ENCODE results near the gene THYN1.

Gene THYN1

DNA sequence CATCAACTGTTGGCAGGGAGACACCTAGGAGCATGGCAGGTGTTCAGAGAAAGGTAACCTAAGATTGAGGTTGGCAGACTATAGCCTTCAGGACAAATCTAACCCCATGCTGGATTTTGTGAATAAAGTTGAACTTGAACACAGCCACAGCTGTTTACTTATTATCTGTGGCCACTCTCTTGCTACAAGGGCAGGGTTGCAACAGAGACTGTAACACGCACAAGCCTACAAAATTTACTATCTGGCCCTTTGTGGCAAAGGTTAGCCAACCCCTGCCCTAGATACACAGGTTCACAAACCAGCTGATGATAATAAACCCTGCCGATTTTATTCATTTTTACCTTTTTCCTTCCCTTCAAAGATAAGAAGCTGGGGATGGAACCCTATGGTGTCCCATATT, 2.5 kb downstream of the THYN1 start:
- no peak for DNase-seq

DNA sequence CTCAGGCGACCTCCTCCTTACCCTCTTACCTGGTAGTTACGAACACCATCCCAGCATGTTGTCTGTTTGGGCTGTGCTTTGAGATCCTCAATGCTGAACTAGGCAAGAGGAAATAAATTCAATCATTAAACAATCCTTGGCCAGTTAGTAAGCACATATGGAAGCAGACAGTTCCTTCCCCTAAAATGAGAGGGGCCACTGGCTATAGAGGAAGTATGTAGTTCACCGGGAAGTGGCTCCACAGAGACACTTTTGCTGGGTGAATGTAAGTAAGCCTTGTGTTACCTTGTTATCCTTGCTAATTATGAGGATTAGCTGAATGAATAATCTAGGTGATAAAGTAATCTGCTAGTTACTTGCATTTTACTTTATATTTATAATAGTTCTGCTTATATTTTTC, 2.9 kb downstream of the THYN1 start:
- no peak for DNase-seq

DNA sequence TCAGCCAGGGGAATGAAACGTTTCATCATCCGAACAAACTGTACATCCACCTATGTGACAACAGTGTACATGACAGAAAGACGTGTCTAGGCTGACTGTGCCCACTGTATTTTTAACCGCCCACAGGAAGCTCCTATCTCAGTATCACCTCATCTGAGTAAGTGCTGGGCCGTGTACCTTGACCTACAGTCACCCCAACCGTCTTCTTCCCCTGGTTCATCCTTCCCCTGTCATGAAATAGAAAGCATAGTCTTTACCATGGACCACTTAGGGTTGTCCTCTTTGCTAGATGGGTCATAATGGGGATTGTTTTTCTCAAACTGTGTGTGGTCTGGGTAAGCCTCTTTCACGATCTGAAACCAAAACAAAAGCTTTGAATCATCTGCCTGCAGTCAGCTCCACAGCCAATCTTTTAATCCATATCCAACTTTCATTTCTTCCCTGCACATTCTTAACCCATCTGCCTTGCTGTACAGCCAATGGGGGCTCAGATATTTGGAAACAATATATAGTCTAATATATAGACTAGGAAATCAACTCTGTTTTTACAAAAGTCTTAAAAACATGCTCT, 4.2 kb downstream of the THYN1 start:
- no peak for DNase-seq

DNA sequence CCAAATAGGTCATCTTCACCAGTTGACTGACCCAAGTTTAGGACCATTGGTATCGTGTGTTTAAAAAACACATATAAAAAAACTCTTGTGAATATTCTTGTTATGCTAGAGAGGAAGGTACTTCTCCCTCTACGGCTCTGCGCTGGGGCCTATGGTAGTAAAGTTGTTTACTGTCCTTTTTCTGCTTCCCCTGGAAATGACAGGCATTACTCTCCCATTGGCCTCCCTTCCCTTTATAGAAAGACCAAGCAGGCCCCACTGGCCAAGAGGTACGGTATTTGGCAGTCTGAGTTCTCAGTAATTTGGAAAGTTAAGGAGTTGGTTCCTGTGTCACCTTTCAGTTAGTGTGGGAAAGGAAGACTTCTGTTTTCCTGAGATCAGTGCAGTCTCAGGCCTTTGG, 6.5 kb downstream of the THYN1 start:
- no peak for DNase-seq

DNA sequence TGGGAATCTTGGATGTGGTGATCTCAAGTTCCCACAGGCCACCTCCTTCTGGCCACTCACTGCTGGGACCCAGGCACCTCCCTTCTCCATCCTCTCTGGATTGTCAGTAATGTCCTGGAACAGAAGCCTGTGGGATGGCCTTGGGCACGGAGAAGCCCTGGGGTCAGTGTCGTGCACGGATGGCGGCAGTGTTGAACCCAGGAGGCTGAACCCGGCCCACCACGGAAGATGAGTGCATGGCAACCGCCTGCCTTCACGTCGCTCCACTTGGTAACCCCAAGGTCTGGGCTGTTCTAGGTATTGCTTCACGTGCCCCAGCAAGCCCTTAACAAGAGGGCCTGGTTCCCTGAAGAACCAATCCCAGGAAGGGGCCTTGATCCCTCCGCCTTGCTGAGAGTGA, 7.1 kb downstream of the THYN1 start:
- no peak for DNase-seq

DNA sequence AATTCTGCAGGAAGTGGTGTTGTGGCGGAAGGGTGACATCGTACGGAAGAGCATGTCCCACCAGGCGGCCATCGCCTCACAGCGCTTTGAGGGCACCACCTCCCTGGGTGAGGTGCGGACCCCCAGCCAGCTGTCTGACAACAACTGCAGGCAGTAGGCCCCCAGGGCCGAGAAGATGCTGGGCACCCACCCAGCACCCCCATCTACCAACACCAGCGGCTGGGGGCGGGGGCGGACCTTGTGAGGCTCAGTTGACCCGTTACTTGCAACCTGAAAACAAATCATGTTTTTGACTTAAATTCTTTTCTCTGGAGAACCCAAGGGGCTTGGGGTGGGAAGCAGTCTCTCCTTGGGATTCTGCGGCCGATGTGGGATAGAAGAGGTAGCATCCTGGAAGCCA, 7.7 kb downstream of the THYN1 start:
- DNase-seq: no peak

DNA sequence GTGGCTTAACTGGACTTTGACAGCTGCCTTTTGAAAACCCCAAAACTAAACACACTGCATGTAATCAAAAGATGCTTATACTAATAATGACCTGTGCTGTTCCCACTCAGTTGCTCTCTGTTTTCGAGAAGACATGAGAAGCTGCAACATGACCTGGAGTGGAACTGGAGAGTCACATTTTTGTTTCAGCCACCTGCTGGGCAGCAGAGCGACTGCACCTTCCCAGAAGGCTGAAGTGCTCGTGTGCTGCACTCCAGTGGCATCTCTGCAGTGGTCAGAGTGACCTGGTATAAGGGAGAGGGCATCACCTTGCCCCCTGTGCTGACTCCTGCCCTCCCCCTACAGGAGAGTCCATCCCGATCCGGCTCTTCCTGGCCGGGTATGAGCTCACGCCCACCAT, 8.6 kb downstream of the THYN1 start:
- no peak for DNase-seq

GRCh38 chr11:134243913-134244312, 9.2 kb downstream of the THYN1 start:
- DNase-seq: no peak

DNA sequence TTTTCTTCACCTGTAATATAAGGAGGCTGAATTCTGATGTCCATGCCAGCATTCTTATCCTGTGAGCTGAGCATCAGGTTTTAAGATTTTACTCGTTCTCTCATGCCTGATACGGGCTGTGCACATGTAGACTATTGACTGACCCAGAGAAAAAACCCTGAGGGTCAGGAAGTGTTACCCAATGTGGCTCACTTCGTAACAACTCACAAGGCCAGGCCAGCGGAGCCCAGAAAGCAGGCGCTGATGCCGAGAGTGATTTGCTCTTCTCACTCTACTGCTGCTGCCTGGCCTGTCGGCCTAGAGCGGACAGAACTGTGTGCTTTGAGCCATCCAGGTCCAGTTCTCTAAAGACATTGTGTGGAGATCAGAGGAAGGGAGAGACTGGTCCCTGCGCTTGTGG, 10.8 kb downstream of the THYN1 start:
- DNase-seq: no peak

DNA sequence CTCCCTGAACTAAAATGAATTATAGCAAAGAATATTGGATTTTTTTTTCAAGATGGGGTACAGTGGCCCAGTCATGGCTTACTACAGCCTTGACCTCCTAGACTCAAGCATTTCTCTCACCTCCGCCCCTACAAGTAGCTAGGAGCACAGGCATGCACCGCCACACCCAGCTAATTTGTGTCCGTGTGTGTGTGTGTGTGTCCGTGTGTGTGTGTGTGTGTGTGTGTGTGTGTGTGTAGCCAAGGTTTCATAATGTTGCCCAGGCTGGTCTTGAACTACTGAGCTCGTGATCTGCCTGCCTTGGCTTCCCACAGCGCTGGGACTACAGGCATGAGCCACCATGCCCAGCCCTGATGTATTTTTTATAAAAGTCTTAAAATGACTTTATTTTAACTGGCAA, 12.6 kb downstream of the THYN1 start:
- DNase-seq: no peak

DNA sequence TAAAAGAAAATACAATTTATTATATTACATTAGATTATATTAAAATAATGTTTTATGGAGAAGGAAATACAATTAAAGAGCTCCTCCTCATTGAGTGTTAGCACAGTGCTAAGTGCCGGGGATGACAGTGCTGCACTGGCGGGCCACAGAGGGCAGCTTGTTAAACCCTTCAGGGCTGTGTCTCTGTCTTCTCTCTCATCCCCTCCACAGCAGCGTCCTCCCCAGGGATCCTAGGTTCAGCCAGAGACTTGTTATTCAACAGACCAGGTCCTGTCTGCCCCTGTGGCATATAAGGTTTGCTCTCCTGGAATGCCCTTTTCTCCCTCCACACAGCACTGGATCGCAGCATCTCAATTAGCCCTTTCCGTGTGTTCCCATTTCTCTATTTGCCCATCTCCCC, 14.2 kb downstream of the THYN1 start:
- DNase-seq: no peak

GRCh38 chr11:134237557-134237922, 15.6 kb downstream of the THYN1 start:
- no peak for DNase-seq

- DNase-seq: no peak
Observed at GRCh38 chr11:134236834-134237556, 16.2 kb downstream of the THYN1 start.

DNA sequence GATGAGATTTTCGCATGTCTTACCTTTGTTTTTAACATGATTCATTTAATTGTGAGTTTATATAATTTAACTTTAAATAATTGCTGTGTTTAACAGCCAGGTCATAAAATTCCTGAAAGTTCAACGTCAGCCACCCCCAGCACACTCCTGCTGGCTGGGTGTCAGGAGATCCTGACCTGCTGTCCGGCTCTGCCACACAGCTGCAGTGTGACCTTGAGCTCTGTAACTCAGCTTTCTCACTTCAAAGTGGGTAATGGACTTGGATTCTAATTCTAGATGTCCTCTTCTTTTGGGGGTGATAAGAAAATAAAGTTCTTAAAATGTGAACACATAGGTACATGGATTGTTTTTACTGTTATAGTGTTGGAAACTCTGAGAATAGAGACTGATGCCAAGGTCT, 17.8 kb downstream of the THYN1 start:
- DNase-seq: no peak

- no peak for DNase-seq
Observed at GRCh38 chr11:134233729-134234179, 19.4 kb downstream of the THYN1 start.

- DNase-seq: no peak
Observed at GRCh38 chr11:134231958-134232659, 21.0 kb downstream of the THYN1 start.

DNA sequence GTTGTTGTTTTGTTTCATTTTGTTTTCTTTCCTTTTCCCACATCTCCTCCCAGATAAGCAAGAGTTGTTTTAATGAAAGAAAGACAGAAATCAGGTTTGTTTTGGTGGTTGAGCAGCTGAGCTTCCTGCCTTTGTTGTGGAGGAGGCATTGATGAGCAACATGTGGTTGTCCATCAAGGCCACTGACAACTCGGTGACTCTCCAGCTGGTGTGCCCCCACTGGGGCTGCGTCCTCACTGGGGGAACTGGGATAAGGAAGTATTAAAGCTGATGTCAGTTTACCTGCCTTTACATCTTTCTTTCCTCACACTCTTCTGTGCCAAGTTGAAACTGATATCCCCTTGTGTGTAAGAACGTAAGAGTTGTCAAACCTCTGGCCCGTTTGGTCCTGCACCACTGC, 22.8 kb downstream of the THYN1 start:
- no peak for DNase-seq

DNA sequence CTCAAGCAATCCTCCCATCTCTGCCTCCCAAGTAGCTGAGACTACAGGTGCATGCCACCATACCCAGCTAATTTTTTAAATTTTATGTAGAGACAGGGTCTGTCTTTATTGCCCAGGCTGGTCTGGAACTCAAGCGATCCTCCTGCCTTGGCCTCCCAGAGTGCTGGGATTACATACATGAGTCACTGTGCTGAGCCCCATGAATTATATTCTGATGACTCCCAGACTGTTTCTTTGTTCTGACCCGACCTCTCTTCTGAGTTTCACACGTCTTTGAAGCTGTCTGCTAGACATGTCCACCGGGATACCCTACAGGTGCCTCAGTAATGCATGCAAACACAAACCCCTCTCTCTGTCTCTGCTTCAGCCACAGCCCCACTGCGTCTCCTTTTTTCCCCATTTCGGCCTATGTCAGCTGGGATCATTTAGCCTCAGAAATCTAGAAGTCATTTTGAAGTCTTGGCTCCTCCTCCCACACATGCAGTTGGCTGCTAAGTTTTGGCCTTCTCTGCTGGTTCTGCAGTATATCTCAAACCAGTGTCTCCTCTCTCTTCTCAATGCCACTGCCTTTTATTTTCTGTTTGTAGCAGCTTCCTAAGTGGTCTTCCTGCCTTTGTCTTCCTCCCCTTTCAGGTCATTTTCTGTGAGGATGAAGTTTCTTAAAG, 23.9 kb downstream of the THYN1 start:
- DNase-seq: no peak

GRCh38 chr11:134228625-134229024, 24.5 kb downstream of the THYN1 start:
- no peak for DNase-seq

DNA sequence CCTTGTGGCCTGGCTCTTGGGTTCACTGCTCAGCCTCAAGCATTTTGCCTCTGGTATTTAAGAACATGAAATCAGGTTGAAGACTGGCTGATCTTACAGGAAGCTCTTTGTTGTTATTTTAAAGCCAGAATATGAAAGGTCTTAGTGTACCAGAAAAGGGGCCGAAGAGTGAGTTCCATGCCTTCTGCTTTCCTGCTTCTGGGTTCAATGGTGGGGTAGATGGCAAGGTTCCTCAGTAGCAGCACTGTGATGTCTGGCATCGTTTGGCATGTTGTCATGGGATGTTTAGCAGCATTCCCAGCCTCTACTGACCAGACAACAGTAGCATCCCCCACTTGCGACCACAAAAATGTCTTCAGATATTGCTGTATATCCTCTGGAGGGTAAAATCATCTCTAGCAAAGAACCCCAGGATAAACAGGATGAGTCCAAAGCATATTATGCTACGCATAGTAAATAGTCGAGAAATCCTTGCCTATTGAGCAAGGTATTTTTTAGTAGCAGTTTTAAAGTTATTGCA, 26.3 kb downstream of the THYN1 start:
- no peak for DNase-seq

DNA sequence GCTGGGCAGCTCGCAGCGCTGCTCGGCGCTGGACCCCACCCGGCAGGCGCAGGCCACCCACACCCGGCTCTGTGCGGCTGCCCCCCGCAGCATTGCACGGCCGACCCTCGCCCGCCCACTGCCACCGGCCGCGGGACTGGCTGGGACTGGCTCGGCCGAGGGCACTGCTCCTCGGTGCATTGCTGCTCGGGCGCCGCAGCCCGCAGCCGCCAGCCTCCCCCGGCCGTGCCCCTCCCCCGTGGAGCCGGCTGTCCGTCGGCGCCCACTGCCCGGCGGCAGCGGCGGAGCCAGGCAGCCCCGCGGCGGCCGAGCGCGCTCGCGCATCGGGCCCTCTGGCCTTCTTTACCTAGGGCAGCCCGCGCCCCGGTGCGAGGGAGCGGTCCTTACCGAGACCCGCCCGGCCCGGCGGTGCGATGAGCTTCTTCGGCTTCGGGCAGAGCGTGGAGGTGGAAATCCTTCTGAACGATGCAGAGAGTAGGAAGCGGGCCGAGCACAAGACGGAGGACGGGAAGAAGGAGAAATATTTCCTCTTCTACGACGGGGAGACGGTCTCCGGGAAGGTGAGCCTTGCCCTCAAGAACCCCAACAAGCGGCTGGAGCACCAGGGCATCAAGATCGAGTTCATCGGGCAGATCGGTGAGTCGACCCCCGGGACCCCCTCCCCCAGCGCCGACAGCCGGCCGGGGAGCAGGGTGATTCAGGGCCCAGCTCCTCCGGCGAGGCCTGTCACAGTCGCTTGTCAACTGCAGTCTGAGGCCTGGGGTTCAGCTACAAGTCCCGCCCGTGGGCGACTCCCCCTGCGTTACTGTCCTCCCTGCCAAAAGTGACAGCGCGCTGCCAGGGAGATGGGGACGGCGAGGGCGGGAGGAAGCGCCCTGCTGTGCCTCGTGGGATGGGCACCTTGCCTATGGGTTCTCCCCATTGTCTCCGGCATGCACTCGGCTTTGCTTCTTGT, 28.2 kb downstream of the THYN1 start:
- DNase-seq: peak in 49 of 51 donors; percentile 12 to 78 (median 61)
